ENCODE results near the gene PRDX3. TPM values are rescaled to one million over a fixed set of nuclear protein-coding genes. Genes with fewer than 3 reads are reported as not detected.
A peak's percentile ranks its signal among the peaks of the same experiment; 100 is the strongest.

PRDX3 gene
- total and polyA plus RNA-seq, 2 of the 4 experiments (the other 2 are of a cell fraction), result 169 to 187 TPM

GRCh38 chr10:119207713-119208552 is 29.3 kb upstream of the PRDX3 start:
- peak overlapping the region; percentile 60 to 88 for H4K8ac ChIP-seq (ENCODE audit: low read depth in 2 of 2, low read length in 2 of 2)
- H3K23ac ChIP-seq (ENCODE audit: low read depth, low read length), result peak overlapping the region; percentile 76
- peak overlapping the region; percentile 28 for H3K18ac ChIP-seq (ENCODE audit: low read depth, low read length)
- peak overlapping the region; percentile 96; the same call in 1 of the 2 replicates for H3K4me2 ChIP-seq (ENCODE audit: low read depth, low read length)
- H3K4me1 ChIP-seq (ENCODE audit: control insufficient read depth, insufficient read depth, low read length), result peaks cover 18% of the 10 kb centered on the region
- peak overlapping the region; percentile 96 for H3K9ac ChIP-seq (ENCODE audit: low read depth, low read length)
- peak; percentile 2 for ATAC-seq (ENCODE audit: low read depth)
- peak overlapping the region; percentile 61 for H3K4me3 ChIP-seq (ENCODE audit: insufficient read depth, low read depth, low read length)
- H2BK20ac ChIP-seq (ENCODE audit: low read depth, low read length), result peak overlapping the region; percentile 27
- CTCF ChIA-PET, result interaction anchor here (0.9 to 2.2 kb wide), 7 partner anchors 8 to 237 kb away, joined by 3 to 8 read pairs (median 7); no protein-coding TSS in a partner anchor
- peak overlapping the region; percentile 96 for H3K27ac ChIP-seq (ENCODE audit: insufficient read depth, low read length)
- peak overlapping the region; percentile 67 for H2BK120ac ChIP-seq (ENCODE audit: low read depth, low read length)
- peak overlapping the region; percentile 65 for H2AK5ac ChIP-seq (ENCODE audit: low read depth, low read length)
- H2BK5ac ChIP-seq (ENCODE audit: low read depth, low read length, poor library complexity, severe bottlenecking), result peak overlapping the region; percentile 90
- peaks cover 6% of the 10 kb centered on the region for H3K9me1 ChIP-seq (ENCODE audit: insufficient read depth, low read length)
- peaks cover 14% of the 10 kb centered on the region for H4K20me1 ChIP-seq (ENCODE audit: insufficient read depth, low read length)
- H2AK9ac ChIP-seq (replicated peaks; ENCODE audit: low read depth, low read length, poor library complexity), result peak overlapping the region; percentile 90
- peaks cover 10% of the 10 kb centered on the region for H3K36me3 ChIP-seq (ENCODE audit: control insufficient read depth, insufficient read depth, low read length)
- no peaks in the 10 kb centered on the region for H3K9me3 ChIP-seq (ENCODE audit: control insufficient read depth, insufficient read depth, low read length)
- DNase-seq, result peak; percentile 62
- H4K5ac ChIP-seq (ENCODE audit: low read depth, low read length), result peak overlapping the region; percentile 30
- intact Hi-C loops (cut with micrococcal nuclease) (loop anchor here (1.0 to 5.0 kb wide), 5 partner anchors 109 to 335 kb away; partner anchors contain the start of gene RGS10), in situ Hi-C loops (cut with MboI; ENCODE audit: low sequenced_read_pairs) (loop anchor here (5.0 kb wide), 1 partner anchor 209 kb away; no protein-coding TSS in a partner anchor), dilution Hi-C loops (cut with HindIII; ENCODE audit: low sequenced_read_pairs, unreplicated experiment) (no loop called here)
- POLR2A ChIA-PET (ENCODE audit: unreplicated experiment), result interaction anchor here (1.0 kb wide), 1 partner anchor 204 kb away, joined by 7 read pairs; no protein-coding TSS in a partner anchor
- H3K4ac ChIP-seq (ENCODE audit: low read depth, low read length), result peak overlapping the region; percentile 82
- H3K27me3 ChIP-seq (ENCODE audit: control insufficient read depth, insufficient read depth, low read length), result no peaks in the 10 kb centered on the region
- H2BK15ac ChIP-seq (ENCODE audit: low read depth, low read length), result peak overlapping the region; percentile 60; the same call in 1 of the 3 replicates
- TF ChIP-seq MXI1 (IDR thresholded peaks at IDR 0.05; ENCODE audit: borderline replicate concordance, low read depth, low read length), result peak; percentile 59; the same call in 1 of the 2 replicates
- 0 out of 2 replicates have a peak, but pooled peaks have one; percentile 60 for TF ChIP-seq CHD1 (IDR thresholded peaks at IDR 0.05; ENCODE audit: low read depth, low read length)
- no peak for TF ChIP-seq RCOR1 (IDR thresholded peaks at IDR 0.05; ENCODE audit: insufficient replicate concordance, low read length)
- TF ChIP-seq BHLHE40 (IDR thresholded peaks at IDR 0.05; ENCODE audit: low read depth, low read length), result peak; percentile 26; the same call in 1 of the 2 replicates
- peak; percentile 10; the same call in 1 of the 2 replicates for TF ChIP-seq MAZ (IDR thresholded peaks at IDR 0.05; ENCODE audit: borderline replicate concordance, low read depth, low read length)
- TF ChIP-seq POLR2A (IDR thresholded peaks at IDR 0.05; ENCODE audit: low read depth, low read length), result peak; percentile 16; the same call in 1 of the 2 replicates
- no peak for TF ChIP-seq CTCF (conservative IDR thresholded peaks at IDR 0.05; ENCODE audit: low read depth, low read length)
- TF ChIP-seq MAFK (IDR thresholded peaks at IDR 0.05; ENCODE audit: low read depth, low read length), result no peak
- no peak for TF ChIP-seq SMC3 (IDR thresholded peaks at IDR 0.05; ENCODE audit: low read depth, low read length)
- H3K14ac ChIP-seq (replicated peaks; ENCODE audit: low read depth, low read length), result peak overlapping the region; percentile 77
- peak overlapping the region; percentile 88 for H2AFZ ChIP-seq (replicated peaks; ENCODE audit: low read length, poor library complexity)
- peak overlapping the region; percentile 76 for H4K91ac ChIP-seq (ENCODE audit: insufficient read depth, low read depth, low read length)
- no TSS peak for BruUV-seq (replicated peaks)
- H3K79me1 ChIP-seq (ENCODE audit: low read depth in 1 of 2, low read length in 2 of 2), result peaks cover 8 to 43% of the 10 kb centered on the region in 2 experiments
- H3K56ac ChIP-seq (ENCODE audit: extremely low read depth, insufficient read depth, low read length), result peak overlapping the region; percentile 91
- WGBS, 2 experiments (ENCODE audit: extremely low coverage in 2 of 2, insufficient read length in 1 of 2), result 0% methylated on average over 42 of the region's 62 CpGs; no CpG with 5 or more reads in 1 of the 2 experiments
